ENCODE measurements around the gene TBC1D25.

- TF ChIP-seq EZH2 (IDR thresholded peaks at IDR 0.05; ENCODE audit: borderline replicate concordance, low read length) (no peak), CTCF (IDR thresholded peaks at IDR 0.05; ENCODE audit: low read length) (no peak)
Measured at GRCh38 chrX:48578661-48579128, 39.2 kb downstream of the TBC1D25 start.
